GM23338 (cell line): ENCODE data around the gene SPN. TPM values are rescaled to one million over a fixed set of nuclear protein-coding genes. Genes with fewer than 3 reads are reported as not detected.
"Not testable (repeated sequence)": the region's sequence is repeated elsewhere in the genome, so short reads cannot be mapped to it uniquely, and the experiment has no call there.

Experiments
- ATAC-seq: fragments of 200-7000 bp; cut with Tn5 transposase; 3 replicates; pipeline ENCODE4 v1.9.1; 2020
- DNase-seq: peaks from one replicate; pipeline ENCODE4 v3.0.0-alpha.2; 2015; ENCODE audit warnings: low spot score
- H2AFZ ChIP-seq: fragments of 200-600 bp; sonication (generic); 2 replicates; pipeline ENCODE4 v1.8.0; 2016; ENCODE audit warnings: antibody characterized with exemption, mild to moderate bottlenecking, moderate library complexity
- H3F3A ChIP-seq: fragments of 200-600 bp; sonication (generic); replicated peaks from 2 replicates; pipeline ENCODE4 v1.8.0; 2017; ENCODE audit warnings: antibody characterized with exemption, mixed run types, low read depth
- H3K27ac ChIP-seq: fragments of 200-600 bp; sonication (generic); 2 replicates; pipeline ENCODE4 v1.6.1; 2016; ENCODE audit warnings: low read depth
- H3K27me3 ChIP-seq: fragments of 200-600 bp; sonication (generic); 2 replicates; pipeline ENCODE4 v1.8.0; 2016; ENCODE audit warnings: mild to moderate bottlenecking, mixed run types, moderate library complexity; ENCODE audit not compliant: insufficient read depth
- H3K36me3 ChIP-seq: fragments of 200-600 bp; sonication (generic); 2 replicates; pipeline ENCODE4 v1.8.0; 2016; ENCODE audit warnings: mild to moderate bottlenecking; ENCODE audit not compliant: insufficient read depth
- H3K4me1 ChIP-seq: fragments of 200-600 bp; sonication (generic); 2 replicates; pipeline ENCODE4 v1.8.0; 2016; ENCODE audit warnings: mild to moderate bottlenecking, moderate library complexity; ENCODE audit not compliant: insufficient read depth
- H3K4me2 ChIP-seq: fragments of 200-600 bp; sonication (generic); 2 replicates; pipeline ENCODE4 v1.7.1; 2017; ENCODE audit warnings: mixed run types
- H3K4me3 ChIP-seq: fragments of 200-600 bp; sonication (generic); 2 replicates; pipeline ENCODE4 v1.6.1; 2016; ENCODE audit warnings: mixed run types
- H3K79me2 ChIP-seq: fragments of 200-600 bp; sonication (generic); replicated peaks from 2 replicates; pipeline ENCODE4 v1.8.0; 2017; ENCODE audit warnings: mild to moderate bottlenecking; ENCODE audit not compliant: insufficient read depth
- H3K9me2 ChIP-seq: fragments of 200-600 bp; sonication (generic); 2 replicates; pipeline ENCODE4 v1.8.0; 2017; ENCODE audit not compliant: insufficient read depth
- H4K20me1 ChIP-seq: fragments of 200-600 bp; sonication (generic); replicated peaks from 2 replicates; pipeline ENCODE4 v1.8.0; 2017; ENCODE audit warnings: mild to moderate bottlenecking; ENCODE audit not compliant: insufficient read depth
- H3K27ac Mint-ChIP-seq: 2 replicates; pipeline ENCODE4 v1.8.0; 2020; ENCODE audit warnings: inconsistent platforms, mild to moderate bottlenecking, moderate library complexity, mixed read lengths
- H3K27me3 Mint-ChIP-seq: 3 replicates; pipeline ENCODE4 v1.8.0; 2022; ENCODE audit warnings: low read depth, mild to moderate bottlenecking, moderate library complexity, mixed read lengths, inconsistent platforms; ENCODE audit not compliant: insufficient read depth, poor library complexity
- H3K36me3 Mint-ChIP-seq: 3 replicates; pipeline ENCODE4 v1.8.0; 2021; ENCODE audit warnings: low read depth, mild to moderate bottlenecking, inconsistent platforms, moderate library complexity, mixed read lengths
- H3K4me1 Mint-ChIP-seq: 3 replicates; pipeline ENCODE4 v1.8.0; 2020; ENCODE audit warnings: mild to moderate bottlenecking, inconsistent platforms, mixed read lengths
- H3K4me3 Mint-ChIP-seq: 3 replicates; pipeline ENCODE4 v1.8.0; 2021; ENCODE audit warnings: moderate library complexity, mild to moderate bottlenecking, inconsistent platforms, mixed read lengths
- H3K9me3 Mint-ChIP-seq: 3 replicates; pipeline ENCODE4 v1.8.0; 2020; ENCODE audit warnings: moderate library complexity, mild to moderate bottlenecking, inconsistent platforms, mixed read lengths
- CREB1 ChIP-seq: fragments of 250-450 bp; sonication (Bioruptor Pico); IDR thresholded peaks from 2 replicates; pipeline ENCODE4 v1.5.0; 2020; ENCODE audit warnings: low read depth, mild to moderate bottlenecking, moderate library complexity
- CTCF ChIP-seq, 2 experiments: fragments of 200-600 bp in 1 of 2; sonication (generic) in 1 of 2; conservative IDR thresholded peaks; 2 replicates each; pipeline versions ENCODE4 v1.5.1 to v1.6.1; 2016 to 2017; ENCODE audit warnings: antibody characterized with exemption in 2 of 2, low read depth in 2 of 2, mild to moderate bottlenecking in 2 of 2, moderate library complexity in 1 of 2
- ETS1 ChIP-seq: IDR thresholded peaks from 2 replicates; pipeline ENCODE4 v1.6.1; 2016; ENCODE audit warnings: antibody characterized with exemption
- EZH2phosphoT487 ChIP-seq: fragments of 200-600 bp; sonication (generic); IDR thresholded peaks from one replicate; pipeline ENCODE4 v1.8.1; 2018; ENCODE audit warnings: antibody characterized with exemption; ENCODE audit not compliant: unreplicated experiment
- JUNB ChIP-seq: IDR thresholded peaks from one replicate; pipeline ENCODE4 v1.6.1; 2016; ENCODE audit warnings: antibody characterized with exemption; ENCODE audit not compliant: unreplicated experiment
- NANOG ChIP-seq: IDR thresholded peaks from 2 replicates; pipeline ENCODE4 v1.6.1; 2016; ENCODE audit warnings: antibody characterized with exemption, borderline replicate concordance
- POLR2AphosphoS5 ChIP-seq: IDR thresholded peaks from 2 replicates; pipeline ENCODE4 v1.6.1; 2016; ENCODE audit warnings: antibody characterized with exemption, low read depth
- REST ChIP-seq: IDR thresholded peaks from one replicate; pipeline ENCODE4 v1.6.1; 2018; ENCODE audit warnings: antibody characterized with exemption; ENCODE audit not compliant: unreplicated experiment
- STAT1 ChIP-seq: IDR thresholded peaks from one replicate; pipeline ENCODE4 v1.6.1; 2016; ENCODE audit warnings: antibody characterized with exemption; ENCODE audit not compliant: unreplicated experiment
- ZNF114 ChIP-seq: fragments of 250-450 bp; sonication (Bioruptor Pico); IDR thresholded peaks from 2 replicates; pipeline ENCODE4 v1.5.0; 2020; ENCODE audit warnings: mild to moderate bottlenecking, moderate library complexity
- ZNF331 ChIP-seq: fragments of 250-450 bp; sonication (Bioruptor Pico); IDR thresholded peaks from 2 replicates; pipeline ENCODE4 v1.5.0; 2020; ENCODE audit warnings: low read depth, mild to moderate bottlenecking, moderate library complexity
- polyA plus RNA-seq: library from polyadenylated mRNA; unstranded; fragments of >200 nt; fragmentation: Nextera tagmentation; extraction: Ambion mirVana; gene quantifications from 2 replicates; pipeline ENCODE4 v1.2.1, GENCODE V29; 2016
- total RNA-seq: library from RNA; depleted of rRNA; stranded (reverse); fragments of >200 nt; shearing (Covaris generic); gene quantifications from 2 replicates; pipeline ENCODE4 v1.2.3, GENCODE V29; 2014

SPN gene
- total and polyA plus RNA-seq, 2 experiments from 2014 or later: 0.52 to 2.3 TPM

GRCh38 chr16:29702269-29702668 lies 39.2 kb downstream of the SPN start:
- Histone ChIP-seq H3K9me2 (no peaks in the 10 kb centered on the region), H3F3A (peaks cover 19% of the 10 kb centered on the region), H3K79me2 (no peaks in the 10 kb centered on the region), H3K36me3 (0 out of 2 replicates have a peak, but pooled peaks cover 4% of the 10 kb centered on the region), H4K20me1 (no peaks in the 10 kb centered on the region; the same call in 1 of the 2 replicates), H3K27me3 (no peaks in the 10 kb centered on the region), H3K4me1 (peaks cover 22% of the 10 kb centered on the region), H3K4me3 (no peak overlapping the region), H2AFZ (peak overlapping the region; percentile 3; the same call in 1 of the 2 replicates), H3K4me2 (peak overlapping the region; percentile 67; the same call in 1 of the 2 replicates), H3K27ac (0 out of 2 replicates have a peak overlapping the region, but pooled peaks have one; percentile 59)
- Mint-ChIP-seq H3K27ac (0 out of 2 replicates have a peak overlapping the region, but pooled peaks have one; percentile 10), H3K4me1 (peaks cover 32% of the 10 kb centered on the region), H3K4me3 (no peak overlapping the region), H3K36me3 (peaks cover 17% of the 10 kb centered on the region), H3K9me3 (peaks cover 13% of the 10 kb centered on the region), H3K27me3 (peaks cover 16% of the 10 kb centered on the region)
- DNase-seq (no peak), ATAC-seq (no peak)
- TF ChIP-seq NANOG (no peak), ZNF114 (CRISPR knock-in tag) (no peak), CTCF (conservative IDR thresholded peaks at IDR 0.05; ENCODE audit: low read depth in 2 of 2) (no peak), REST (no peak), STAT1 (no peak), POLR2AphosphoS5 (no peak), JUNB (no peak), CREB1 (no peak), ETS1 (no peak), EZH2phosphoT487 (no peak)

- no peak overlapping the region for H3K27ac Mint-ChIP-seq
- ATAC-seq: no peak
Observed at GRCh38 chr16:29705030-29705429, 42.0 kb downstream of the SPN start.

GRCh38 chr16:29707160-29707559 lies 44.1 kb downstream of the SPN start:
- not testable (repeated sequence) for ATAC-seq, DNase-seq

More at GRCh38 chr16:29705030-29705429, 42.0 kb downstream of the SPN start:
- Histone ChIP-seq H3K27ac (no peak overlapping the region), H3K4me1 (peaks cover 14% of the 10 kb centered on the region), H3K79me2 (peaks cover 9% of the 10 kb centered on the region), H2AFZ (no peak overlapping the region), H3K4me3 (no peak overlapping the region), H3K4me2 (no peak overlapping the region), H3F3A (no peaks in the 10 kb centered on the region; the same call in none of the 2 replicates), H3K9me2 (no peaks in the 10 kb centered on the region), H4K20me1 (no peaks in the 10 kb centered on the region), H3K36me3 (no peaks in the 10 kb centered on the region), H3K27me3 (no peaks in the 10 kb centered on the region)
- TF ChIP-seq ETS1: no peak
- no peak for TF ChIP-seq ZNF331 (CRISPR knock-in tag)
- Mint-ChIP-seq H3K27me3 (peaks cover 20% of the 10 kb centered on the region), H3K36me3 (peaks cover 10% of the 10 kb centered on the region), H3K4me3 (no peak overlapping the region), H3K4me1 (peaks cover 27% of the 10 kb centered on the region), H3K9me3 (peaks cover 20% of the 10 kb centered on the region; the same call in 2 of the 3 replicates)
- DNase-seq: no peak

More at GRCh38 chr16:29707160-29707559, 44.1 kb downstream of the SPN start:
- peaks cover 20% of the 10 kb centered on the region for H3K4me1 ChIP-seq
- not testable (repeated sequence) for H3K4me3 ChIP-seq, H3F3A ChIP-seq, H3K27ac ChIP-seq, H3K4me2 ChIP-seq, H3K9me2 ChIP-seq, H4K20me1 ChIP-seq, H2AFZ ChIP-seq, H3K27me3 ChIP-seq, H3K27ac Mint-ChIP-seq, H3K4me3 Mint-ChIP-seq, H3K36me3 ChIP-seq
- peaks cover 22% of the 10 kb centered on the region; the same call in 2 of the 3 replicates for H3K9me3 Mint-ChIP-seq
- peaks cover 25% of the 10 kb centered on the region for H3K4me1 Mint-ChIP-seq
- peaks cover 30% of the 10 kb centered on the region for H3K79me2 ChIP-seq
- H3K27me3 Mint-ChIP-seq: peaks cover 27% of the 10 kb centered on the region
- H3K36me3 Mint-ChIP-seq: peaks cover 31% of the 10 kb centered on the region
